NCI-H1048 (cell line): Measurements from ENCODE around the gene BCLAF3.

Source experiments
- DNase-seq: peaks from one replicate; lab custom pipeline; 2025; lab: John Stamatoyannopoulos, UW

BCLAF3 gene

GRCh38 chrX:19966056-19966455, 24.8 kb downstream of the BCLAF3 start:
- DNase-seq: no peak

- DNase-seq: no peak
These were observed 26.7 kb downstream of the BCLAF3 start for GRCh38 chrX:19964017-19964710.

- no peak for DNase-seq
These were observed 29.9 kb downstream of the BCLAF3 start for GRCh38 chrX:19960913-19961312.

DNA sequence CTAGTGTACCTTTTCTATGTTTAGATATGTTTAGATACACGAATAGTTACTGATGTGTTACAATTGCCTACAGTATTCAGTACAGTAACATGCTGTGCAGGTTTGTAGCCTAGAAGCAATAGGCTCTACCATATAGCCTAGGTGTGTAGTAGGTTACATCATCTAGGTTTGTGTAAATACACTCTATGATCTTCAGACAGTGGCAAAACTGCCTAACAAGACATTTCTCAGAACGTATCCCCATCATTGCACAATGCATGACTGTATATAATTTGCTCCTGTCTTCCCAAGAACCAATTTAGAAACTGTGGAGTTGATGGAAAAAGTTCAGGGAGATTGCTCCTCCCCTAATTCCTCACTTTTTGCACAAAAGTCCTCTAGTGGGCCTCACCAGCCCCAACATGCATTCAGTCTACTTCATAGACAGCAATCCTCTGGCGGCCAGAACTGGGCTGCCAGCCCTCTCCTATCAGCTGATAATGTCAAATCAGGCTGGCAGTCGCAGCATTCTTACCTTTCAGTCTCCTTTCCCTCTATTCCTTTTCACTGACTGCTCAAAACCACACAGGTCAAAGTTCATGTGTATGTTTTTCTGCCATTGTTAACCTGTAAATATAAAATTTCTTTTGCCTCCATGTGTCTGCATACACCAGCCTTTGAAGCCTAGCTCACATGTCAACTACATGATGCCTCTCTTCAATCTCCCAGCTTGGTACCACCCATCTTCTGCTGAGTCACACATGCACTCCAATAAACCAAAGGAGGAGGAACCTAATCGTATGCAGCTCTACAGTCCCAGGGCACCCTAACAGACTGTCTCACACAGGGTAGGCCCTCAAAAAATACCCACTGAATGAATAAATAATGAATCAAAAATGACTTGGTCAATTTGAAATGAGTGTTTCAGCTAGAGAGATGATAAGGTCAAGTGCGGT, 32.0 kb downstream of the BCLAF3 start:
- DNase-seq: no peak

GRCh38 chrX:19956923-19957322, 33.9 kb downstream of the BCLAF3 start:
- DNase-seq: no peak

- no peak for DNase-seq
These were observed 34.6 kb downstream of the BCLAF3 start for GRCh38 chrX:19956306-19956705.

- no peak for DNase-seq
These were observed 35.6 kb downstream of the BCLAF3 start for GRCh38 chrX:19955306-19955705.

DNA sequence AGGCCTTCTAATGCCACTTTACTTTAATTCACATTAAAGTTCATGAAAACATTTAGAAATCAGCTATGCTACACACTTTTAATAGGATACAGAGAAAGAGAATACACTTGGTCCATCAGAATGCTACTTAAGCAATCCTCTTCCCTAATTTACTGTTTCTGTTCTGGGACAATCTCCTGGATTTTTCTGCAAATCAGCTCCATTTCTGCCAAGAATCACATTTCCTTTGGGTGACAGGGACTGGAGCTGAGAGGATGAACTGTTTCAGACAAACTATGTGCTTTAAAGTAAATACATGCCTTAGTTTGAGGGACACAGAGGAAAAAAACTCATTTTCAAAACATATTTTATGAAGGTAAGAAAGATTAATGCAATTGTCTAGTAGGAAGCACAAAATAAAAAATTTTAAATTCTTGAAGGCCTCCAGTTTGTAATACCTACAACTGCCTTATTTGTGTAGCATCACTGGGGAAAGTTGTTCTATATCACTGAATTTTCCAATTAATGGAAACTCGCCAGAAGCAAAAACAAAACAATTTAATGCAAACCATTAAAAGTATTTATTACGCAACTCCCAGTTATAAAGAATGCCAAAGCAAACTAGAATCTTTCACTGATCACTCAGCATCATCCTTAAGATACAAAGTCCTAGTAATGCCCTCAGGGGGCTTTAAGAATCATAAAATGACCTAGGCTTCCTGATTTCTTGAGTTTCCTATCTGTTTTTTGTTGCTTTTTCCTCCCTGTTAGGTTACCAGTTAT, 36.3 kb downstream of the BCLAF3 start:
- no peak for DNase-seq

- no peak for DNase-seq
These were observed 37.7 kb downstream of the BCLAF3 start for GRCh38 chrX:19953145-19953544.

- DNase-seq: no peak
These were observed 41.5 kb downstream of the BCLAF3 start for GRCh38 chrX:19949340-19949739.

GRCh38 chrX:19947612-19948011, 43.2 kb downstream of the BCLAF3 start:
- no peak for DNase-seq
